NT2/D1 (cell line): Measurements from ENCODE around the gene KIF15.

Experiments
- DNase-seq: peaks from one replicate; pipeline ENCODE4 v3.0.0-alpha.2; 2011; ENCODE audit warnings: low read depth, low spot score
- H3K27me3 ChIP-seq: 2 replicates; pipeline ENCODE4 v1.6.0; 2011; ENCODE audit warnings: mild to moderate bottlenecking; ENCODE audit not compliant: insufficient read length, insufficient read depth
- H3K36me3 ChIP-seq: 2 replicates; pipeline ENCODE4 v1.6.1; 2011; ENCODE audit warnings: mild to moderate bottlenecking, low read length, mixed read lengths; ENCODE audit not compliant: insufficient read depth, insufficient read length
- H3K4me1 ChIP-seq: 2 replicates; pipeline ENCODE4 v1.5.1; 2011; ENCODE audit not compliant: insufficient read depth, insufficient read length
- H3K4me3 ChIP-seq: 2 replicates; pipeline ENCODE4 v1.5.1; 2011; ENCODE audit warnings: low read depth; ENCODE audit not compliant: insufficient read length
- H3K9ac ChIP-seq: 2 replicates; pipeline ENCODE4 v1.6.0; 2011; ENCODE audit warnings: low read depth; ENCODE audit not compliant: insufficient read length
- H3K9me3 ChIP-seq: 2 replicates; pipeline ENCODE4 v1.5.1; 2011; ENCODE audit warnings: mild to moderate bottlenecking, low read length; ENCODE audit not compliant: insufficient read depth
- SUZ12 ChIP-seq: IDR thresholded peaks from 2 replicates; pipeline ENCODE4 v1.6.1; 2011; ENCODE audit not compliant: insufficient read length, insufficient read depth; ENCODE audit errors: extremely low read depth
- YY1 ChIP-seq: IDR thresholded peaks from 2 replicates; pipeline ENCODE4 v1.6.1; 2011; ENCODE audit not compliant: insufficient read length, insufficient read depth
- ZNF274 ChIP-seq: IDR thresholded peaks from 2 replicates; pipeline ENCODE4 v1.6.1; 2011; ENCODE audit warnings: mild to moderate bottlenecking, low read depth, low read length

Gene KIF15

GRCh38 chr3:44885618-44886017, 124.0 kb downstream of the KIF15 start:
- Histone ChIP-seq H3K36me3 (no peaks in the 10 kb centered on the region), H3K9me3 (peaks cover 8% of the 10 kb centered on the region; the same call in 1 of the 2 replicates), H3K4me1 (peaks cover 11% of the 10 kb centered on the region), H3K9ac (no peak overlapping the region), H3K27me3 (no peaks in the 10 kb centered on the region), H3K4me3 (no peak overlapping the region)
- TF ChIP-seq YY1 (no peak), SUZ12 (no peak), ZNF274 (no peak)
- DNase-seq: no peak

- Histone ChIP-seq H3K27me3 (no peaks in the 10 kb centered on the region), H3K4me3 (no peak overlapping the region), H3K4me1 (peaks cover 11% of the 10 kb centered on the region), H3K9ac (no peak overlapping the region), H3K9me3 (peaks cover 8% of the 10 kb centered on the region; the same call in 1 of the 2 replicates), H3K36me3 (no peaks in the 10 kb centered on the region)
- TF ChIP-seq ZNF274: no peak
- TF ChIP-seq YY1: no peak
- no peak for TF ChIP-seq SUZ12
- DNase-seq: no peak
Measured at GRCh38 chr3:44886561-44886960, 125.0 kb downstream of the KIF15 start.

GRCh38 chr3:44887101-44887500, 125.5 kb downstream of the KIF15 start:
- TF ChIP-seq YY1: no peak
- TF ChIP-seq SUZ12: no peak
- Histone ChIP-seq H3K4me1 (peaks cover 11% of the 10 kb centered on the region), H3K9ac (no peak overlapping the region), H3K27me3 (no peaks in the 10 kb centered on the region), H3K4me3 (no peak overlapping the region), H3K36me3 (no peaks in the 10 kb centered on the region), H3K9me3 (peaks cover 8% of the 10 kb centered on the region; the same call in 1 of the 2 replicates)
- DNase-seq: no peak

GRCh38 chr3:44890258-44890657, 128.7 kb downstream of the KIF15 start:
- DNase-seq: no peak
- H3K9me3 ChIP-seq: no peaks in the 10 kb centered on the region
- H3K27me3 ChIP-seq: no peaks in the 10 kb centered on the region
- no peaks in the 10 kb centered on the region for H3K36me3 ChIP-seq
- no peak overlapping the region for H3K9ac ChIP-seq
- H3K4me3 ChIP-seq: no peak overlapping the region
- TF ChIP-seq ZNF274 (no peak), SUZ12 (no peak), YY1 (no peak)
- H3K4me1 ChIP-seq: peaks cover 6% of the 10 kb centered on the region

- TF ChIP-seq ZNF274 (no peak), SUZ12 (no peak), YY1 (no peak)
- no peak overlapping the region for H3K4me3 ChIP-seq
Measured at GRCh38 chr3:44890852-44891251, 129.3 kb downstream of the KIF15 start.

GRCh38 chr3:44892689-44893088, 131.1 kb downstream of the KIF15 start:
- H3K36me3 ChIP-seq: no peaks in the 10 kb centered on the region
- H3K9me3 ChIP-seq: no peaks in the 10 kb centered on the region
- H3K27me3 ChIP-seq: no peaks in the 10 kb centered on the region
- TF ChIP-seq YY1: no peak
- TF ChIP-seq ZNF274: no peak
- TF ChIP-seq SUZ12: no peak
- DNase-seq: no peak
- H3K4me1 ChIP-seq: peaks cover 2% of the 10 kb centered on the region
- no peak overlapping the region for H3K4me3 ChIP-seq
- H3K9ac ChIP-seq: no peak overlapping the region

More at GRCh38 chr3:44890852-44891251, 129.3 kb downstream of the KIF15 start:
- Histone ChIP-seq H3K9me3 (no peaks in the 10 kb centered on the region), H3K36me3 (no peaks in the 10 kb centered on the region), H3K27me3 (no peaks in the 10 kb centered on the region), H3K4me1 (peaks cover 4% of the 10 kb centered on the region), H3K9ac (no peak overlapping the region)
- no peak for DNase-seq

- Histone ChIP-seq H3K4me3 (no peak overlapping the region), H3K36me3 (no peaks in the 10 kb centered on the region)
- DNase-seq: no peak
Measured at GRCh38 chr3:44893097-44893496, 131.5 kb downstream of the KIF15 start.

More at GRCh38 chr3:44893097-44893496, 131.5 kb downstream of the KIF15 start:
- Histone ChIP-seq H3K9me3 (no peaks in the 10 kb centered on the region), H3K4me1 (peaks cover 2% of the 10 kb centered on the region), H3K27me3 (no peaks in the 10 kb centered on the region), H3K9ac (no peak overlapping the region)
- TF ChIP-seq ZNF274: no peak
- TF ChIP-seq SUZ12: no peak
- no peak for TF ChIP-seq YY1
